ENCODE results near the gene RNF34. TPM values are rescaled to one million over a fixed set of nuclear protein-coding genes. Genes with fewer than 3 reads are reported as not detected.

Gene RNF34
- 28.7 and 29.4 TPM in 2 replicates for polyA plus RNA-seq (2012; rRNA removed)
- 26.7 and 29.0 TPM in 2 replicates for polyA plus RNA-seq (2012; cell fraction: cytosol; rRNA removed)
- 55.4 and 56.0 TPM in 2 replicates for polyA plus RNA-seq (2012; cell fraction: nucleus; rRNA removed)

GRCh38 chr12:121399391-121400331, at the start of gene RNF34:
TSS of gene RNF34 (plus strand) at chr12:121400118. CDS start at chr12:121400213, 95 bp downstream.
- H4K20me1 ChIP-seq (ENCODE audit: insufficient read depth): peaks cover 10% of the 10 kb centered on the region; the same call in 1 of the 2 replicates
- no peaks in the 10 kb centered on the region for H3F3A ChIP-seq (replicated peaks; ENCODE audit: insufficient read depth)
- no peaks in the 10 kb centered on the region for H3K9me2 ChIP-seq
- ChIA-PET CTCF (interaction anchor here (0.7 to 2.2 kb wide), 4 partner anchors 43 to 65 kb away, joined by 3 to 11 read pairs (median 4); no protein-coding TSS in a partner anchor), POLR2A (interaction anchor here (0.6 to 2.5 kb wide), 10 partner anchors 8 to 367 kb away, joined by 3 to 20 read pairs (median 4); partner anchors contain the start of gene ANAPC5)
- peak within 1 kb of the TSS; percentile 89 for H3K4me2 ChIP-seq
- H3K9me3 ChIP-seq: no peaks in the 10 kb centered on the region
- under 1% methylated on average over 49 of the region's 77 CpGs for WGBS (ENCODE audit: low lambda C conversion rate)
- peak within 1 kb of the TSS; percentile 81 for H3K9ac ChIP-seq
- peak within 1 kb of the TSS; percentile 77 to 81 for H3K4me3 ChIP-seq (ENCODE audit: low read depth in 2 of 2, low read length in 1 of 2)
- H2AFZ ChIP-seq (ENCODE audit: low read depth): peak within 1 kb of the TSS; percentile 77
- peaks cover 58% of the 10 kb centered on the region for H3K79me2 ChIP-seq (ENCODE audit: insufficient read depth)
- peak; percentile 96 for DNase-seq
- no peaks in the 10 kb centered on the region for H3K27me3 ChIP-seq (ENCODE audit: insufficient read depth)
- H3K36me3 ChIP-seq (replicated peaks in 1 of 2; ENCODE audit: control insufficient read depth in 1 of 2, insufficient read depth in 2 of 2, low read length in 1 of 2): peaks cover 2 to 14% of the 10 kb centered on the region in 2 experiments
- H3K4me1 ChIP-seq (ENCODE audit: control insufficient read depth in 1 of 2, insufficient read depth in 2 of 2, low read depth in 1 of 2, low read length in 1 of 2): peaks cover 4 to 8% of the 10 kb centered on the region in 2 experiments; a peak in 3 of 4 replicates
- peak within 1 kb of the TSS; percentile 73 to 84 for H3K27ac ChIP-seq (ENCODE audit: low read depth in 2 of 2, low read length in 1 of 2)
- TF ChIP-seq ZBTB33 (IDR thresholded peaks at IDR 0.05; ENCODE audit: borderline replicate concordance, low read depth) (no peak), FOXJ3 (CRISPR knock-in tag; IDR thresholded peaks at IDR 0.05) (0 out of 2 replicates have a peak, but pooled peaks have one; percentile 44), SIN3A (IDR thresholded peaks at IDR 0.05; ENCODE audit: borderline replicate concordance, low read depth, low read length) (peak; percentile 58; the same call in 1 of the 2 replicates), SMC3 (IDR thresholded peaks at IDR 0.05; ENCODE audit: low read depth, low read length) (0 out of 2 replicates have a peak, but pooled peaks have one; percentile 2), FOXM1 (IDR thresholded peaks at IDR 0.05; ENCODE audit: low read depth) (0 out of 2 replicates have a peak, but pooled peaks have one; percentile 37), MAX (IDR thresholded peaks at IDR 0.05; ENCODE audit: low read depth) (peak; percentile 82; the same call in 1 of the 2 replicates), POLR2AphosphoS5 (IDR thresholded peaks at IDR 0.05; ENCODE audit: low read depth, low read length) (peak; percentile 98), RXRA (IDR thresholded peaks at IDR 0.05; ENCODE audit: borderline replicate concordance, low read depth) (no peak), TAF1 (IDR thresholded peaks at IDR 0.05; ENCODE audit: borderline replicate concordance, low read depth, low read length) (peak; percentile 95), USF1 (IDR thresholded peaks at IDR 0.05; ENCODE audit: borderline replicate concordance, low read depth) (peak; percentile 63; the same call in 1 of the 2 replicates), MXI1 (IDR thresholded peaks at IDR 0.05; ENCODE audit: low read depth, low read length) (peak; percentile 87), REST (IDR thresholded peaks at IDR 0.05; ENCODE audit: low read depth, low read length) (peak; percentile 57; the same call in 1 of the 2 replicates), MEF2A (IDR thresholded peaks at IDR 0.05; ENCODE audit: borderline replicate concordance, low read depth) (no peak), JUND (IDR thresholded peaks at IDR 0.05) (no peak), GABPA (IDR thresholded peaks at IDR 0.05; ENCODE audit: low read depth) (peak; percentile 79), PBX3 (IDR thresholded peaks at IDR 0.05) (peak; percentile 99), TEAD4 (IDR thresholded peaks at IDR 0.05; ENCODE audit: borderline replicate concordance, insufficient read depth) (no peak), ELF1 (IDR thresholded peaks at IDR 0.05) (peak; percentile 60; the same call in 1 of the 2 replicates), EP300 (IDR thresholded peaks at IDR 0.05; ENCODE audit: borderline replicate concordance in 1 of 2, low read depth in 1 of 2, low read length in 1 of 2) (no peak), EZH2phosphoT487 (IDR thresholded peaks at IDR 0.05; ENCODE audit: borderline replicate concordance, low read depth) (no peak), YY1 (IDR thresholded peaks at IDR 0.05; ENCODE audit: low read depth) (peak; percentile 57), GATA2 (CRISPR knock-in tag; IDR thresholded peaks at IDR 0.05) (peak; percentile 29; the same call in 1 of the 2 replicates)
